Measurements from ENCODE around the gene NPVF. TPM values are rescaled to one million over a fixed set of nuclear protein-coding genes. Genes with fewer than 3 reads are reported as not detected.

Gene NPVF
- total RNA-seq, 1 experiment from 2014 or later = not detected

DNA sequence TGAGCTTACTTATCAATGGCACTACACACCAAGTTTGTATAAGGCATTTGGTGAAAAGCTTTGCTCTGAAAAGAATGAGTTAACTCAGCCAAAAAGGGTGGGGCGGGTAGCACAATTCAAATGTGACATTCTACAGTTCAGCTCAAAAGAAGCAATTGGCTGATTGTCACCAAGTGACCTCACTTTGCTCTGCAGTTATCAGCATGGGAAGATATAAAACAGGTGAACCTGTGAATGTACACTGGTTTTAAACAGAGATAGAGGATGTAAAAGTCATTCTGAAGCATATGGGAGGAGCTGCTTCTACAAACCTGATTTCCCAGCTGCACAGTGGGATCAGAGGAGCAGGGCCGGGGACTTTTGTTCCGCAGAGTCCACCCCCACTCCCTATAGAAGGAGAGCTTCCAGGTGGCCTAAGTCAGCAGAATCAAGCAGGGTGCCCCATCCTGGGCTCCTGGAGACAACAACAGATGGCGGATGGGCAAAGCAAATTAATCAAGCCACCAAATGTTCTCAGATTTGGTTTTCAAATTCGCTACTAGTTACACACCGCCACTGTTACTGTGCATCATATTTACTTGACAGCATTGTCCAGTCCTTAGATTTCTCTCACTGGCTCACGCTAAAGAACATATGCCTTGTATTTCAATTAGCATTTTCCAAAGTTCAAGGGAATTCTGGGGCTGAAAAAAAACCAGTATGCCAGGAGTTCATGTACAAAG is 27.5 kb upstream of the NPVF start:
- Histone ChIP-seq H3K9me3 (ENCODE audit: control insufficient read depth, low read depth, low read length) (no peaks in the 10 kb centered on the region), H2BK20ac (ENCODE audit: low read depth, low read length, poor library complexity, severe bottlenecking) (no peak overlapping the region), H4K5ac (ENCODE audit: insufficient read length, low read depth, low read length) (no peak overlapping the region), H3K4me2 (ENCODE audit: insufficient read depth, insufficient read length, low read length) (no peak overlapping the region), H2AK5ac (ENCODE audit: insufficient read length, low read length) (no peak overlapping the region), H3K9ac (ENCODE audit: extremely low read depth, insufficient read length, low read length) (no peak overlapping the region), H4K91ac (ENCODE audit: insufficient read length, low read depth, low read length) (no peak overlapping the region), H3K23me2 (ENCODE audit: insufficient read length, low read depth, low read length, poor library complexity, severe bottlenecking) (no peaks in the 10 kb centered on the region), H2BK15ac (ENCODE audit: low read depth, low read length) (no peak overlapping the region), H3K27me3 (ENCODE audit: insufficient read depth, low read length) (no peaks in the 10 kb centered on the region), H3K79me1 (ENCODE audit: insufficient read depth, low read depth, low read length, poor library complexity, severe bottlenecking) (no peaks in the 10 kb centered on the region), H4K20me1 (ENCODE audit: control insufficient read depth, insufficient read depth, insufficient read length) (no peaks in the 10 kb centered on the region), H2BK12ac (ENCODE audit: insufficient read length, low read depth, low read length) (no peak overlapping the region), H3K18ac (ENCODE audit: insufficient read length, low read depth, low read length) (no peak overlapping the region), H3K56ac (ENCODE audit: insufficient read length, low read depth, low read length) (no peak overlapping the region), H3K4me1 (ENCODE audit: insufficient read depth, low read length) (no peaks in the 10 kb centered on the region), H3K79me2 (ENCODE audit: insufficient read depth, low read length) (no peaks in the 10 kb centered on the region), H2BK120ac (ENCODE audit: low read depth, low read length, poor library complexity, severe bottlenecking) (no peak overlapping the region), H3K4ac (ENCODE audit: low read depth, low read length) (no peak overlapping the region), H4K8ac (replicated peaks; ENCODE audit: insufficient read length, low read depth, low read length) (no peak overlapping the region), H2BK5ac (ENCODE audit: insufficient read length, low read length) (no peak overlapping the region), H3K27ac (ENCODE audit: insufficient read length, low read depth, low read length) (no peak overlapping the region), H3K23ac (ENCODE audit: insufficient read length, low read depth, low read length) (no peak overlapping the region), H3T11ph (ENCODE audit: low read length) (no peak overlapping the region), H2AFZ (ENCODE audit: low read length) (no peak overlapping the region), H3K14ac (ENCODE audit: insufficient read depth, low read length) (no peak overlapping the region)
- no CpG with 5 or more reads among the region's 7 CpGs for WGBS (ENCODE audit: extremely low coverage, insufficient read length, low lambda C conversion rate)
- Mint-ChIP-seq H3K36me3 (ENCODE audit: insufficient read depth in 1 of 3, low read depth in 3 of 3) (no peaks in the 10 kb centered on the region), H3K4me1 (peaks cover 2 to 5% of the 10 kb centered on the region in 2 experiments), H3K4me3 (no peak overlapping the region), H3K27me3 (ENCODE audit: low read depth) (peaks cover 10% of the 10 kb centered on the region), H3K9me3 (no peaks in the 10 kb centered on the region; a peak in 1 of 5 replicates), H3K27ac (no peak overlapping the region)
- TF ChIP-seq, protein P1, sequence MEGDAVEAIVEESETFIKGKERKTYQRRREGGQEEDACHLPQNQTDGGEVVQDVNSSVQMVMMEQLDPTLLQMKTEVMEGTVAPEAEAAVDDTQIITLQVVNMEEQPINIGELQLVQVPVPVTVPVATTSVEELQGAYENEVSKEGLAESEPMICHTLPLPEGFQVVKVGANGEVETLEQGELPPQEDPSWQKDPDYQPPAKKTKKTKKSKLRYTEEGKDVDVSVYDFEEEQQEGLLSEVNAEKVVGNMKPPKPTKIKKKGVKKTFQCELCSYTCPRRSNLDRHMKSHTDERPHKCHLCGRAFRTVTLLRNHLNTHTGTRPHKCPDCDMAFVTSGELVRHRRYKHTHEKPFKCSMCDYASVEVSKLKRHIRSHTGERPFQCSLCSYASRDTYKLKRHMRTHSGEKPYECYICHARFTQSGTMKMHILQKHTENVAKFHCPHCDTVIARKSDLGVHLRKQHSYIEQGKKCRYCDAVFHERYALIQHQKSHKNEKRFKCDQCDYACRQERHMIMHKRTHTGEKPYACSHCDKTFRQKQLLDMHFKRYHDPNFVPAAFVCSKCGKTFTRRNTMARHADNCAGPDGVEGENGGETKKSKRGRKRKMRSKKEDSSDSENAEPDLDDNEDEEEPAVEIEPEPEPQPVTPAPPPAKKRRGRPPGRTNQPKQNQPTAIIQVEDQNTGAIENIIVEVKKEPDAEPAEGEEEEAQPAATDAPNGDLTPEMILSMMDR (conservative IDR thresholded peaks at IDR 0.05) = no peak
- no peak for DNase-seq
